ENCODE data around the gene FAM53B.

GRCh38 chr10:124632064-124632531 lies 112.1 kb downstream of the FAM53B start:
- peak in 2 of 3 donors; percentile 39 to 62 for TF ChIP-seq CTCF (IDR thresholded peaks at IDR 0.05)
- peak in 2 of 3 donors; percentile 18 to 26 for TF ChIP-seq POLR2AphosphoS5 (IDR thresholded peaks at IDR 0.05)
- no peak for TF ChIP-seq POLR2A (IDR thresholded peaks at IDR 0.05)

All from breast epithelium (tissue), 3 donors.